ENCODE results near the gene STPG1. TPM values are rescaled to one million over a fixed set of nuclear protein-coding genes. Genes with fewer than 3 reads are reported as not detected.

STPG1 gene
- total RNA-seq, 1 donor from 2014 or later: 9.2 TPM

GRCh38 chr1:24416666-24417391, 3.2 kb upstream of the STPG1 start:
- H3K9me3 ChIP-seq (ENCODE audit: insufficient read depth, low read depth, low read length): no peaks in the 10 kb centered on the region
- peaks cover 10% of the 10 kb centered on the region for H3K36me3 Mint-ChIP-seq (ENCODE audit: low read depth, unreplicated experiment)
- peak overlapping the region; percentile 84 for H3K9ac ChIP-seq (ENCODE audit: low read length)
- H3K4me1 Mint-ChIP-seq (ENCODE audit: low read depth, unreplicated experiment): peaks cover 45% of the 10 kb centered on the region
- peak overlapping the region; percentile 97 for H3K4me2 ChIP-seq (ENCODE audit: low read length)
- TF ChIP-seq CTCF (IDR thresholded peaks at IDR 0.05; ENCODE audit: insufficient read depth, low read depth, low read length): no peak
- no peak for TF ChIP-seq EZH2 (IDR thresholded peaks at IDR 0.05; ENCODE audit: insufficient read depth, low read length)
- peaks cover 48% of the 10 kb centered on the region for H3K4me1 ChIP-seq (ENCODE audit: insufficient read depth, low read length)
- H4K20me1 ChIP-seq (ENCODE audit: insufficient read depth, low read length): no peaks in the 10 kb centered on the region
- H3K9me3 Mint-ChIP-seq (ENCODE audit: unreplicated experiment): no peaks in the 10 kb centered on the region
- no peaks in the 10 kb centered on the region for H3K27me3 ChIP-seq (ENCODE audit: insufficient read depth, low read length)
- peak overlapping the region; percentile 98 for H3K27ac Mint-ChIP-seq (ENCODE audit: unreplicated experiment)
- peak; percentile 99 for DNase-seq (ENCODE audit: low read depth)
- peaks cover 9% of the 10 kb centered on the region for H3K79me2 ChIP-seq (ENCODE audit: insufficient read depth, low read length)
- peaks cover 3% of the 10 kb centered on the region for H3K36me3 ChIP-seq (ENCODE audit: insufficient read depth, low read length)
- peak; percentile 84 for FAIRE-seq
- H2AFZ ChIP-seq (ENCODE audit: low read depth, low read length): peak overlapping the region; percentile 80
- H3K4me3 Mint-ChIP-seq (ENCODE audit: unreplicated experiment): peak overlapping the region; percentile 89
- no peaks in the 10 kb centered on the region for H3K27me3 Mint-ChIP-seq (ENCODE audit: low read depth, unreplicated experiment)
- H3K4me3 ChIP-seq (ENCODE audit: insufficient read depth, low read depth, low read length): peak overlapping the region; percentile 85
- peak overlapping the region; percentile 87 for H3K27ac ChIP-seq (ENCODE audit: low read depth, low read length)

GRCh38 chr1:24415910-24416665, 2.5 kb upstream of the STPG1 start:
- H3K9me3 Mint-ChIP-seq (ENCODE audit: unreplicated experiment): no peaks in the 10 kb centered on the region
- peak overlapping the region; percentile 80 for H2AFZ ChIP-seq (ENCODE audit: low read depth, low read length)
- no peak for FAIRE-seq

More at GRCh38 chr1:24415910-24416665, 2.5 kb upstream of the STPG1 start:
- Mint-ChIP-seq H3K27me3 (ENCODE audit: low read depth, unreplicated experiment) (no peaks in the 10 kb centered on the region), H3K4me1 (ENCODE audit: low read depth, unreplicated experiment) (peaks cover 47% of the 10 kb centered on the region), H3K4me3 (ENCODE audit: unreplicated experiment) (peak overlapping the region; percentile 89), H3K36me3 (ENCODE audit: low read depth, unreplicated experiment) (peaks cover 4% of the 10 kb centered on the region), H3K27ac (ENCODE audit: unreplicated experiment) (peak overlapping the region; percentile 98)
- no peaks in the 10 kb centered on the region for H3K9me3 ChIP-seq (ENCODE audit: insufficient read depth, low read depth, low read length)
- H4K20me1 ChIP-seq (ENCODE audit: insufficient read depth, low read length): no peaks in the 10 kb centered on the region
- no peaks in the 10 kb centered on the region for H3K36me3 ChIP-seq (ENCODE audit: insufficient read depth, low read length)
- no peaks in the 10 kb centered on the region for H3K27me3 ChIP-seq (ENCODE audit: insufficient read depth, low read length)
- peak overlapping the region; percentile 97 for H3K4me2 ChIP-seq (ENCODE audit: low read length)
- DNase-seq (ENCODE audit: low read depth): peak; percentile 18
- H3K79me2 ChIP-seq (ENCODE audit: insufficient read depth, low read length): peaks cover 9% of the 10 kb centered on the region
- H3K27ac ChIP-seq (ENCODE audit: low read depth, low read length): peak overlapping the region; percentile 87
- peak overlapping the region; percentile 84 for H3K9ac ChIP-seq (ENCODE audit: low read length)
- no peak for TF ChIP-seq CTCF (IDR thresholded peaks at IDR 0.05; ENCODE audit: insufficient read depth, low read depth, low read length)
- TF ChIP-seq EZH2 (IDR thresholded peaks at IDR 0.05; ENCODE audit: insufficient read depth, low read length): no peak
- peaks cover 48% of the 10 kb centered on the region for H3K4me1 ChIP-seq (ENCODE audit: insufficient read depth, low read length)
- peak overlapping the region; percentile 85 for H3K4me3 ChIP-seq (ENCODE audit: insufficient read depth, low read depth, low read length)

Data from astrocyte (in vitro differentiated cells and primary cell).